CD14-positive monocyte (primary cell): ENCODE data around the gene GSTM3. TPM values are rescaled to one million over a fixed set of nuclear protein-coding genes. Genes with fewer than 3 reads are reported as not detected.

ENCODE experiments used
- DNase-seq, 3 donors: peaks; one replicate each; pipeline ENCODE4 v3.0.0-alpha.2; 2011 to 2022
- H2AFZ ChIP-seq: 2 replicates; pipeline ENCODE4 v1.6.0; 2012; ENCODE audit warnings: mild to moderate bottlenecking, low read depth, low read length, inconsistent platforms; ENCODE audit not compliant: insufficient read depth, poor library complexity, severe bottlenecking
- H3K27ac ChIP-seq, 2 donors: 1 replicate in 1 of 2; 2 replicates in 1 of 2; pipeline ENCODE4 v1.5.1; 2012 to 2013; ENCODE audit warnings: low read length in 2 of 2, control low read depth in 1 of 2, inconsistent platforms in 1 of 2, low read depth in 1 of 2, mild to moderate bottlenecking in 1 of 2
- H3K27me3 ChIP-seq, 2 donors: one replicate each; pipeline versions ENCODE4 v1.6.0 to v1.6.1; 2011 to 2013; ENCODE audit warnings: low read length in 2 of 2; ENCODE audit not compliant: control insufficient read depth in 2 of 2, insufficient read depth in 2 of 2
- H3K36me3 ChIP-seq, 2 donors: replicated peaks in 1 of 2; 1 replicate in 1 of 2; 2 replicates in 1 of 2; pipeline versions ENCODE4 v1.5.1 to v1.6.1; 2012 to 2013; ENCODE audit warnings: low read length in 2 of 2, control low read depth in 1 of 2, inconsistent platforms in 1 of 2, mild to moderate bottlenecking in 1 of 2; ENCODE audit not compliant: insufficient read depth in 2 of 2, control insufficient read depth in 1 of 2
- H3K4me1 ChIP-seq, 2 donors: 1 replicate in 1 of 2; 2 replicates in 1 of 2; pipeline versions ENCODE4 v1.5.1 to v1.6.1; 2012 to 2013; ENCODE audit warnings: low read length in 2 of 2, control low read depth in 1 of 2, inconsistent platforms in 1 of 2, mild to moderate bottlenecking in 1 of 2, moderate library complexity in 1 of 2; ENCODE audit not compliant: insufficient read depth in 2 of 2, control insufficient read depth in 1 of 2
- H3K4me2 ChIP-seq: replicated peaks from 2 replicates; pipeline ENCODE3; 2012; ENCODE audit warnings: low read length, moderate library complexity, mild to moderate bottlenecking; ENCODE audit not compliant: poor library complexity, severe bottlenecking; ENCODE audit errors: extremely low read depth
- H3K4me3 ChIP-seq, 3 experiments: fragments of 200-600 bp in 1 of 3; sonication (generic) in 1 of 3; replicated peaks in 1 of 3; 1 replicate in 2 of 3; 2 replicates in 1 of 3; pipeline ENCODE4 v1.5.1; 2011 to 2013; ENCODE audit warnings: low read length in 3 of 3, mild to moderate bottlenecking in 3 of 3, control low read depth in 2 of 3, low read depth in 2 of 3, inconsistent platforms in 1 of 3, moderate library complexity in 1 of 3
- H3K79me2 ChIP-seq: 2 replicates; pipeline ENCODE4 v1.6.0; 2012; ENCODE audit warnings: mild to moderate bottlenecking, control low read depth, inconsistent platforms, low read length, moderate library complexity; ENCODE audit not compliant: insufficient read depth
- H3K9ac ChIP-seq: 2 replicates; pipeline ENCODE4 v1.6.0; 2017; ENCODE audit warnings: low read length, mild to moderate bottlenecking; ENCODE audit not compliant: insufficient read depth, poor library complexity, severe bottlenecking
- H3K9me3 ChIP-seq, 2 donors: replicated peaks in 1 of 2; 1 replicate in 1 of 2; 2 replicates in 1 of 2; pipeline versions ENCODE4 v1.5.1 to v1.6.1; 2012 to 2013; ENCODE audit warnings: low read length in 2 of 2, control low read depth in 1 of 2; ENCODE audit not compliant: control insufficient read depth in 1 of 2, insufficient read depth in 1 of 2
- H4K20me1 ChIP-seq: 2 replicates; pipeline ENCODE4 v1.6.0; 2012; ENCODE audit warnings: mild to moderate bottlenecking, low read length, control low read depth, moderate library complexity; ENCODE audit not compliant: insufficient read depth
- H3K27ac Mint-ChIP-seq, 7 donors: one replicate each; pipeline ENCODE4 v1.8.0; 2020; ENCODE audit warnings: mild to moderate bottlenecking in 7 of 7, mixed read lengths in 7 of 7, moderate library complexity in 6 of 7, inconsistent platforms in 2 of 7
- H3K27me3 Mint-ChIP-seq, 3 donors: one replicate each; pipeline ENCODE4 v1.8.0; 2021 to 2022; ENCODE audit warnings: low read depth in 3 of 3, mild to moderate bottlenecking in 3 of 3, mixed read lengths in 3 of 3, moderate library complexity in 3 of 3, inconsistent platforms in 1 of 3
- H3K36me3 Mint-ChIP-seq, 2 donors: one replicate each; pipeline ENCODE4 v1.8.0; 2020; ENCODE audit warnings: mixed read lengths in 2 of 2, inconsistent platforms in 1 of 2, mild to moderate bottlenecking in 1 of 2
- H3K4me1 Mint-ChIP-seq: one replicate; pipeline ENCODE4 v1.8.0; 2020; ENCODE audit warnings: mild to moderate bottlenecking, mixed read lengths
- H3K4me3 Mint-ChIP-seq, 2 donors: one replicate each; pipeline ENCODE4 v1.8.0; 2020; ENCODE audit warnings: mild to moderate bottlenecking in 2 of 2, mixed read lengths in 2 of 2, moderate library complexity in 1 of 2
- H3K9me3 Mint-ChIP-seq, 7 donors: one replicate each; pipeline ENCODE4 v1.8.0; 2020 to 2022; ENCODE audit warnings: mixed read lengths in 7 of 7, mild to moderate bottlenecking in 6 of 7, moderate library complexity in 6 of 7, inconsistent platforms in 2 of 7
- CTCF ChIP-seq: fragments of 200-600 bp; IDR thresholded peaks from one replicate; pipeline ENCODE4 v1.8.0; 2022; ENCODE audit warnings: antibody characterized with exemption, mild to moderate bottlenecking
- WGBS: methylation state at CpG from one replicate; pipeline ENCODE4 v1.1.5; 2013; ENCODE audit warnings: missing lambda C conversion rate; ENCODE audit not compliant: insufficient coverage; 5-methylcytosine and 5-hydroxymethylcytosine counted together
- intact Hi-C, 2 donors: fragments of 100-400 bp; cut with micrococcal nuclease; formaldehyde crosslinking; loops; one replicate each; pipeline versions ENCODE4 v1.15.0 to v1.15.1; 2023
- polyA plus RNA-seq, 3 donors: library from polyadenylated mRNA; depleted of rRNA in 1 of 3; unstranded in 2 of 3; stranded (reverse) in 1 of 3; fragments of 300-500 nt in 2 of 3; fragments of >200 nt in 1 of 3; fragmentation: Illumina TruSeq in 2 of 3; gene quantifications; 1 replicate in 2 of 3; 2 replicates in 1 of 3; pipeline ENCODE4 v1.2.3, GENCODE V29; 2012 to 2021

Gene GSTM3
- polyA plus RNA-seq, 3 donors = 0.69 to 3.2 (median 2.8) TPM

GRCh38 chr1:109772658-109773202, 31.9 kb upstream of the GSTM3 start:
- Mint-ChIP-seq H3K4me1 (peaks cover 4% of the 10 kb centered on the region), H3K4me3 (no peak overlapping the region), H3K36me3 (no peaks in the 10 kb centered on the region), H3K9me3 (no peaks in the 10 kb centered on the region), H3K27me3 (peaks cover 0 to 15% (median 13%) of the 10 kb centered on the region in 3 donors), H3K27ac (no peak overlapping the region)
- no peak overlapping the region for H2AFZ ChIP-seq
- intact Hi-C loops = loop anchor here (2.0 to 5.0 kb wide), 3 partner anchors 130 to 226 kb away; partner anchors contain the start of gene GNAI3 (in 1 of the 2)
- no peak overlapping the region for H3K4me2 ChIP-seq
- H3K27me3 ChIP-seq = no peaks in the 10 kb centered on the region
- H3K79me2 ChIP-seq = no peaks in the 10 kb centered on the region
- DNase-seq = no peak
- no peaks in the 10 kb centered on the region for H3K9me3 ChIP-seq
- H3K4me3 ChIP-seq = no peak overlapping the region
- H3K36me3 ChIP-seq = no peaks in the 10 kb centered on the region
- H4K20me1 ChIP-seq = no peaks in the 10 kb centered on the region
- no peak overlapping the region for H3K27ac ChIP-seq
- 98% methylated on average over 6 of the region's 6 CpGs for WGBS
- no peaks in the 10 kb centered on the region for H3K4me1 ChIP-seq
- H3K9ac ChIP-seq = no peak overlapping the region
- TF ChIP-seq CTCF = no peak

- peak overlapping the region; percentile 11 for H2AFZ ChIP-seq
- H3K36me3 ChIP-seq = no peaks in the 10 kb centered on the region
- H3K4me1 ChIP-seq = no peaks in the 10 kb centered on the region
- H3K4me1 Mint-ChIP-seq = peaks cover 4% of the 10 kb centered on the region
- no peaks in the 10 kb centered on the region for H3K36me3 Mint-ChIP-seq
- DNase-seq = no peak
- no peak overlapping the region for H3K27ac ChIP-seq
- H3K9me3 Mint-ChIP-seq = no peaks in the 10 kb centered on the region
- TF ChIP-seq CTCF = no peak
- H4K20me1 ChIP-seq = no peaks in the 10 kb centered on the region
- no peak overlapping the region for H3K4me3 Mint-ChIP-seq
- H3K27me3 ChIP-seq = no peaks in the 10 kb centered on the region
- intact Hi-C loops = loop anchor here (2.0 to 5.0 kb wide), 3 partner anchors 129 to 225 kb away; partner anchors contain the start of gene GNAI3 (in 1 of the 2)
- peak overlapping the region in 1 of 7 donors; percentile 1 for H3K27ac Mint-ChIP-seq
- H3K9ac ChIP-seq = no peak overlapping the region
- H3K79me2 ChIP-seq = no peaks in the 10 kb centered on the region
- peaks cover 0 to 15% (median 13%) of the 10 kb centered on the region in 3 donors for H3K27me3 Mint-ChIP-seq
- 41% methylated on average over 5 of the region's 10 CpGs for WGBS
- H3K9me3 ChIP-seq = no peaks in the 10 kb centered on the region
- H3K4me2 ChIP-seq = no peak overlapping the region
- H3K4me3 ChIP-seq = no peak overlapping the region
These were observed 31.1 kb upstream of the GSTM3 start for GRCh38 chr1:109771712-109772657.
